Suppressor macrophage treated with lipopolysaccharide for 4 hours (primary cell): ENCODE measurements around the gene CSRNP3.

ENCODE experiments used
- DNase-seq: peaks from one replicate; pipeline ENCODE4 v3.0.0-alpha.2; 2020

CSRNP3 gene

GRCh38 chr2:165469417-165469816 is at the start of gene CSRNP3:
TSS of gene CSRNP3 (plus strand) at chr2:165469698. CDS start at chr2:165595066, 125,368 bp downstream.
- no peak for DNase-seq

GRCh38 chr2:165420231-165420630 is 49.3 kb upstream of the CSRNP3 start:
- DNase-seq = no peak

- DNase-seq = no peak
Observed at GRCh38 chr2:165423081-165423480, 46.4 kb upstream of the CSRNP3 start.

- DNase-seq = no peak
Observed at GRCh38 chr2:165425556-165425955, 43.9 kb upstream of the CSRNP3 start.

GRCh38 chr2:165427686-165428085 is 41.8 kb upstream of the CSRNP3 start:
- DNase-seq = no peak

GRCh38 chr2:165428926-165429325 is 40.6 kb upstream of the CSRNP3 start:
- DNase-seq = no peak

- no peak for DNase-seq
Observed at GRCh38 chr2:165431014-165431413, 38.5 kb upstream of the CSRNP3 start.

GRCh38 chr2:165432234-165432966 is 37.1 kb upstream of the CSRNP3 start:
- no peak for DNase-seq

- DNase-seq = no peak
Observed at GRCh38 chr2:165434865-165435496, 34.5 kb upstream of the CSRNP3 start.

GRCh38 chr2:165435611-165436010 is 33.9 kb upstream of the CSRNP3 start:
- no peak for DNase-seq

GRCh38 chr2:165436559-165436958 is 32.9 kb upstream of the CSRNP3 start:
- no peak for DNase-seq

- no peak for DNase-seq
Observed at GRCh38 chr2:165440367-165440766, 29.1 kb upstream of the CSRNP3 start.

- DNase-seq = no peak
Observed at GRCh38 chr2:165443511-165443910, 26.0 kb upstream of the CSRNP3 start.

GRCh38 chr2:165448406-165448805 is 21.1 kb upstream of the CSRNP3 start:
- no peak for DNase-seq

GRCh38 chr2:165450156-165450555 is 19.3 kb upstream of the CSRNP3 start:
- no peak for DNase-seq

- no peak for DNase-seq
Observed at GRCh38 chr2:165452327-165452726, 17.2 kb upstream of the CSRNP3 start.

GRCh38 chr2:165453561-165454094 is 15.9 kb upstream of the CSRNP3 start:
- DNase-seq = no peak

- DNase-seq = no peak
Observed at GRCh38 chr2:165454905-165455304, 14.6 kb upstream of the CSRNP3 start.

- no peak for DNase-seq
Observed at GRCh38 chr2:165456027-165456426, 13.5 kb upstream of the CSRNP3 start.

- DNase-seq = no peak
Observed at GRCh38 chr2:165462443-165462842, 7.1 kb upstream of the CSRNP3 start.

- DNase-seq = no peak
Observed at GRCh38 chr2:165466386-165466785, 3.1 kb upstream of the CSRNP3 start.

- DNase-seq = no peak
Observed at GRCh38 chr2:165467921-165468320, 1.6 kb upstream of the CSRNP3 start.

GRCh38 chr2:165470361-165470760 is 863 bp downstream of the CSRNP3 start:
- no peak for DNase-seq

- no peak for DNase-seq
Observed at GRCh38 chr2:165471349-165471950, 2.0 kb downstream of the CSRNP3 start.
